HG03469 (cell line): Measurements from ENCODE around the gene RHOD.

ENCODE experiments used
- ATAC-seq: cut with Tn5 transposase; IDR thresholded peaks from one replicate; pipeline ENCODE4 v1.9.1; 2021; ENCODE audit warnings: mild to moderate bottlenecking, moderate library complexity, moderate number of reproducible peaks; ENCODE audit not compliant: unreplicated experiment

Gene RHOD

GRCh38 chr11:67058506-67058905 lies 1.9 kb downstream of the RHOD start:
- no peak for ATAC-seq

GRCh38 chr11:67059671-67060070 lies 3.0 kb downstream of the RHOD start:
- ATAC-seq, result no peak

- ATAC-seq, result no peak
Measured at GRCh38 chr11:67060111-67060522, 3.5 kb downstream of the RHOD start.

GRCh38 chr11:67062526-67063373 lies 6.1 kb downstream of the RHOD start:
- ATAC-seq, result no peak

- no peak for ATAC-seq
Measured at GRCh38 chr11:67066333-67066709, 9.7 kb downstream of the RHOD start.

GRCh38 chr11:67071420-67072284 lies 15.0 kb downstream of the RHOD start:
- ATAC-seq, result no peak

- no peak for ATAC-seq
Measured at GRCh38 chr11:67072295-67072694, 15.6 kb downstream of the RHOD start.

- ATAC-seq, result no peak
Measured at GRCh38 chr11:67073908-67074307, 17.3 kb downstream of the RHOD start.

- ATAC-seq, result no peak
Measured at GRCh38 chr11:67076202-67076601, 19.6 kb downstream of the RHOD start.

GRCh38 chr11:67079065-67079705 lies 22.5 kb downstream of the RHOD start:
- no peak for ATAC-seq

GRCh38 chr11:67082071-67082791 lies 25.6 kb downstream of the RHOD start:
- ATAC-seq, result no peak

- ATAC-seq, result no peak
Measured at GRCh38 chr11:67083786-67084366, 27.2 kb downstream of the RHOD start.

- no peak for ATAC-seq
Measured at GRCh38 chr11:67085617-67086016, 29.0 kb downstream of the RHOD start.

GRCh38 chr11:67090717-67091116 lies 34.1 kb downstream of the RHOD start:
- no peak for ATAC-seq

GRCh38 chr11:67095214-67095507 lies 38.5 kb downstream of the RHOD start:
- no peak for ATAC-seq

- no peak for ATAC-seq
Measured at GRCh38 chr11:67098799-67099429, 42.3 kb downstream of the RHOD start.

- ATAC-seq, result no peak
Measured at GRCh38 chr11:67099831-67100324, 43.2 kb downstream of the RHOD start.

GRCh38 chr11:67102664-67103063 lies 46.0 kb downstream of the RHOD start:
- no peak for ATAC-seq

- no peak for ATAC-seq
Measured at GRCh38 chr11:67105964-67106363, 49.3 kb downstream of the RHOD start.

GRCh38 chr11:67111261-67111660 lies 54.6 kb downstream of the RHOD start:
- ATAC-seq, result no peak
